Ishikawa (cell line): ENCODE measurements around the gene C10orf143.

ENCODE experiments used
- CEBPB ChIP-seq: IDR thresholded peaks from 2 replicates; pipeline ENCODE4 v1.6.1; 2012
- CREB1 ChIP-seq: IDR thresholded peaks from 2 replicates; pipeline ENCODE4 v1.6.1; 2012; ENCODE audit warnings: low read depth
- EGR1 ChIP-seq: IDR thresholded peaks from 2 replicates; pipeline ENCODE4 v1.6.1; 2012
- EP300 ChIP-seq: IDR thresholded peaks from 2 replicates; pipeline ENCODE4 v1.6.1; 2012; ENCODE audit warnings: borderline replicate concordance
- FOXM1 ChIP-seq: IDR thresholded peaks from 2 replicates; pipeline ENCODE4 v1.6.1; 2012; ENCODE audit warnings: low read depth, borderline replicate concordance
- MAX ChIP-seq: IDR thresholded peaks from 2 replicates; pipeline ENCODE4 v1.6.1; 2012
- NFIC ChIP-seq: IDR thresholded peaks from 2 replicates; pipeline ENCODE4 v1.6.1; 2012
- RAD21 ChIP-seq: IDR thresholded peaks from 2 replicates; pipeline ENCODE4 v1.6.1; 2012; ENCODE audit warnings: low read depth
- REST ChIP-seq: IDR thresholded peaks from 2 replicates; pipeline ENCODE4 v1.6.1; 2012; ENCODE audit warnings: low read depth, mild to moderate bottlenecking
- TAF1 ChIP-seq: IDR thresholded peaks from 2 replicates; pipeline ENCODE4 v1.6.1; 2012; ENCODE audit warnings: low read depth, mild to moderate bottlenecking
- TCF12 ChIP-seq: IDR thresholded peaks from 2 replicates; pipeline ENCODE4 v1.6.1; 2012; ENCODE audit warnings: low read depth
- TEAD4 ChIP-seq: IDR thresholded peaks from 2 replicates; pipeline ENCODE4 v1.6.1; 2012
- USF1 ChIP-seq: IDR thresholded peaks from 2 replicates; pipeline ENCODE4 v1.6.1; 2012
- YY1 ChIP-seq: IDR thresholded peaks from 2 replicates; pipeline ENCODE4 v1.6.1; 2012; ENCODE audit warnings: low read depth
- ZBTB7A ChIP-seq: IDR thresholded peaks from 2 replicates; pipeline ENCODE4 v1.6.1; 2012; ENCODE audit warnings: low read depth

The C10orf143 gene

GRCh38 chr10:130112821-130113220, 2.2 kb upstream of the C10orf143 start:
- TF ChIP-seq CEBPB (no peak), TEAD4 (no peak), YY1 (no peak), TAF1 (no peak), REST (no peak), ZBTB7A (no peak), EP300 (no peak), RAD21 (no peak), MAX (no peak), FOXM1 (no peak), USF1 (no peak), EGR1 (no peak), NFIC (no peak), CREB1 (no peak), TCF12 (no peak)

- TF ChIP-seq NFIC = no peak
- no peak for TF ChIP-seq REST
- TF ChIP-seq FOXM1 = no peak
- no peak for TF ChIP-seq MAX
- no peak for TF ChIP-seq RAD21
- no peak for TF ChIP-seq TAF1
- no peak for TF ChIP-seq CEBPB
- no peak for TF ChIP-seq TEAD4
- TF ChIP-seq CREB1 = no peak
- no peak for TF ChIP-seq TCF12
- no peak for TF ChIP-seq YY1
Measured at GRCh38 chr10:130111852-130112180, 1.2 kb upstream of the C10orf143 start.

GRCh38 chr10:130111113-130111851, 652 bp upstream of the C10orf143 start:
- TF ChIP-seq MAX = no peak
- TF ChIP-seq ZBTB7A = peak; percentile 46; the same call in 1 of the 2 replicates
- TF ChIP-seq CREB1 = 0 out of 2 replicates have a peak, but pooled peaks have one; percentile 29
- peak; percentile 62; the same call in 1 of the 2 replicates for TF ChIP-seq TAF1
- no peak for TF ChIP-seq EP300
- TF ChIP-seq EGR1 = no peak
- TF ChIP-seq TCF12 = 0 out of 2 replicates have a peak, but pooled peaks have one; percentile 24
- peak; percentile 42; the same call in 1 of the 2 replicates for TF ChIP-seq USF1
- TF ChIP-seq TEAD4 = no peak
- no peak for TF ChIP-seq RAD21
- TF ChIP-seq CEBPB = no peak; the same call in 1 of the 2 replicates

GRCh38 chr10:130109796-130110245, 809 bp downstream of the C10orf143 start:
- TF ChIP-seq EGR1 = no peak
- TF ChIP-seq CEBPB = 0 out of 2 replicates have a peak, but pooled peaks have one; percentile 26
- no peak for TF ChIP-seq USF1
- no peak for TF ChIP-seq TCF12
- no peak for TF ChIP-seq CREB1
- peak; percentile 87 for TF ChIP-seq TEAD4
- TF ChIP-seq MAX = no peak
- no peak for TF ChIP-seq EP300
- no peak for TF ChIP-seq NFIC
- no peak for TF ChIP-seq TAF1
- TF ChIP-seq REST = no peak
- no peak for TF ChIP-seq FOXM1
- TF ChIP-seq YY1 = no peak; the same call in 1 of the 2 replicates
- no peak for TF ChIP-seq ZBTB7A
- TF ChIP-seq RAD21 = peak; percentile 65
